Measurements from ENCODE around the gene CNR1. TPM values are rescaled to one million over a fixed set of nuclear protein-coding genes. Genes with fewer than 3 reads are reported as not detected.

Gene CNR1
- not detected in 2 replicates for total RNA-seq
- polyA plus RNA-seq, result 0.06 TPM in 1 of 2 replicates, not detected in the other
- polyA plus RNA-seq (2011; cell fraction: cytosol; rRNA removed), result not detected in 2 replicates
- not detected in 2 replicates for polyA plus RNA-seq (2011; cell fraction: nucleus; rRNA removed)
- not detected in 2 replicates for polyA plus RNA-seq (2012)
- not detected in 2 replicates for polyA minus RNA-seq
- polyA minus RNA-seq (2011; cell fraction: cytosol; rRNA and poly(A)+ RNA removed), result not detected
- not detected in 2 replicates for polyA minus RNA-seq (2011; cell fraction: nucleus; rRNA and poly(A)+ RNA removed)
- Bru-seq, nascent RNA, result percentile 8 among the genes with signal in this experiment
- percentile 10 among the genes with signal in this experiment for BruChase-seq, experiment 1, labeled RNA remaining after a 6-hour chase
- percentile 15 among the genes with signal in this experiment for BruChase-seq, experiment 2, labeled RNA remaining after a 2-hour chase
- long read RNA-seq, result 0 reads

- Histone ChIP-seq H3K27me3 (ENCODE audit: control insufficient read depth in 2 of 2, insufficient read depth in 2 of 2, low read length in 2 of 2) (peaks cover 40 to 57% of the 10 kb centered on the region in 2 experiments), H3K4me1 (ENCODE audit: control insufficient read depth, extremely low read depth, insufficient read depth, low read length) (peaks cover 12% of the 10 kb centered on the region), H3K36me3 (ENCODE audit: control insufficient read depth in 2 of 2, extremely low read depth in 1 of 2, insufficient read depth in 2 of 2, low read length in 2 of 2) (no peaks in the 10 kb centered on the region), H3K27ac (ENCODE audit: insufficient read depth, low read depth, low read length) (no peak within 1 kb of the TSS), H3K79me2 (ENCODE audit: control insufficient read depth, insufficient read depth, low read length) (no peaks in the 10 kb centered on the region), H3K9me1 (replicated peaks; ENCODE audit: control insufficient read depth, extremely low read depth, insufficient read depth, low read length) (no peaks in the 10 kb centered on the region), H3K9me3 (replicated peaks; ENCODE audit: control insufficient read depth, insufficient read depth, low read length) (no peaks in the 10 kb centered on the region), H3K4me3 (replicated peaks in 1 of 3; ENCODE audit: insufficient read depth in 1 of 3, low read depth in 1 of 3, low read length in 3 of 3) (peak within 1 kb of the TSS; percentile 29 to 58 (median 42)), H3K4me2 (ENCODE audit: insufficient read depth, low read length) (peak within 1 kb of the TSS; percentile 77), H4K20me1 (replicated peaks; ENCODE audit: control insufficient read depth, extremely low read depth, insufficient read depth, low read length) (no peaks in the 10 kb centered on the region), H2AFZ (ENCODE audit: low read depth, low read length) (peak within 1 kb of the TSS; percentile 88), H3K9ac (replicated peaks; ENCODE audit: extremely low read depth, insufficient read depth, low read length) (peak within 1 kb of the TSS; percentile 13)
- POLR2A ChIA-PET, result no interaction called here
- DNase-seq (ENCODE audit: low read depth, low spot score), result peak; percentile 24
- intact Hi-C loops (cut with micrococcal nuclease), result loop anchor here (5.0 to 10.0 kb wide), 3 partner anchors 329 to 709 kb away; no protein-coding TSS in a partner anchor
- TF ChIP-seq FOS (IDR thresholded peaks at IDR 0.05; ENCODE audit: borderline replicate concordance, insufficient read depth, low read length) (no peak), CTCF (IDR thresholded peaks at IDR 0.05; ENCODE audit: extremely low read depth in 1 of 2, insufficient read depth in 1 of 2, low read depth in 1 of 2, low read length in 2 of 2) (no peak), EZH2 (IDR thresholded peaks at IDR 0.05; ENCODE audit: borderline replicate concordance, low read depth, low read length, severe bottlenecking) (peak; percentile 44), GATA2 (IDR thresholded peaks at IDR 0.05; ENCODE audit: insufficient read depth, insufficient read length, low read depth, low read length) (no peak)
- CTCF ChIA-PET, result interaction anchor here (1.4 kb wide), 1 partner anchor 326 kb away, joined by 3 read pairs; no protein-coding TSS in a partner anchor
- no TSS peak for BruUV-seq (replicated peaks)
- FAIRE-seq, result no peak
- dilution Hi-C loops (cut with MboI; ENCODE audit: extremely low pct_ligation_motif_present, low sequenced_read_pairs), result no loop called here
These were observed at the start of gene CNR1 for GRCh38 chr6:88165844-88166492. CNR1 (minus strand) TSS chr6:88166347; CDS start chr6:88145274, 21,073 bp downstream.
